ENCODE data around the gene CTPS2.
A peak's percentile ranks its signal among the peaks of the same experiment; 100 is the strongest.
"Not testable (repeated sequence)": the region's sequence is repeated elsewhere in the genome, so short reads cannot be mapped to it uniquely, and the experiment has no call there.

The CTPS2 gene

GRCh38 chrX:16712548-16713155 lies at the start of gene CTPS2:
CTPS2 (minus strand) TSS chrX:16712669; CDS start chrX:16702902, 9,767 bp downstream.
- H3K9me3 Mint-ChIP-seq = no peaks in the 10 kb centered on the region
- H3K36me3 Mint-ChIP-seq (ENCODE audit: low read depth) = peaks cover 17% of the 10 kb centered on the region
- no peaks in the 10 kb centered on the region for H3K27me3 Mint-ChIP-seq (ENCODE audit: low read depth)
- H3K27ac Mint-ChIP-seq = peak within 1 kb of the TSS; percentile 98 to 99 (median 99)
- H3K4me1 Mint-ChIP-seq = peaks cover 22% of the 10 kb centered on the region
- TF ChIP-seq CTCF (IDR thresholded peaks at IDR 0.05; ENCODE audit: unreplicated experiment in 3 of 3) = peak in 1 of 3 experiments; percentile 23
- peak within 1 kb of the TSS; percentile 92 to 98 (median 96) for H3K4me3 Mint-ChIP-seq

GRCh38 chrX:16761500-16761899 lies 49.0 kb upstream of the CTPS2 start:
- not testable (repeated sequence) for H3K27ac Mint-ChIP-seq; H3K4me1 Mint-ChIP-seq; H3K27me3 Mint-ChIP-seq (ENCODE audit: low read depth); H3K9me3 Mint-ChIP-seq; H3K4me3 Mint-ChIP-seq
- peaks cover 31% of the 10 kb centered on the region for H3K36me3 Mint-ChIP-seq (ENCODE audit: low read depth)

- no peak overlapping the region for H3K4me3 Mint-ChIP-seq
- no peaks in the 10 kb centered on the region for H3K27me3 Mint-ChIP-seq (ENCODE audit: low read depth)
- H3K9me3 Mint-ChIP-seq = no peaks in the 10 kb centered on the region
- H3K36me3 Mint-ChIP-seq (ENCODE audit: low read depth) = peaks cover 66% of the 10 kb centered on the region
- no peak for TF ChIP-seq CTCF (IDR thresholded peaks at IDR 0.05; ENCODE audit: unreplicated experiment in 3 of 3)
- H3K27ac Mint-ChIP-seq = peak overlapping the region in 1 of 3 experiments; percentile 2
- H3K4me1 Mint-ChIP-seq = no peaks in the 10 kb centered on the region
Measured at GRCh38 chrX:16756724-16757123, 44.3 kb upstream of the CTPS2 start.

GRCh38 chrX:16754019-16754418 lies 41.5 kb upstream of the CTPS2 start:
- Mint-ChIP-seq H3K27ac (no peak overlapping the region), H3K36me3 (ENCODE audit: low read depth) (peaks cover 67% of the 10 kb centered on the region), H3K4me1 (no peaks in the 10 kb centered on the region), H3K27me3 (ENCODE audit: low read depth) (no peaks in the 10 kb centered on the region), H3K9me3 (no peaks in the 10 kb centered on the region), H3K4me3 (no peak overlapping the region)
- TF ChIP-seq CTCF (IDR thresholded peaks at IDR 0.05; ENCODE audit: unreplicated experiment in 3 of 3) = no peak

- no peak for TF ChIP-seq CTCF (IDR thresholded peaks at IDR 0.05; ENCODE audit: unreplicated experiment in 3 of 3)
- no peaks in the 10 kb centered on the region for H3K27me3 Mint-ChIP-seq (ENCODE audit: low read depth)
- peaks cover 62% of the 10 kb centered on the region for H3K36me3 Mint-ChIP-seq (ENCODE audit: low read depth)
- H3K4me3 Mint-ChIP-seq = no peak overlapping the region
- H3K27ac Mint-ChIP-seq = no peak overlapping the region
- H3K4me1 Mint-ChIP-seq = no peaks in the 10 kb centered on the region
- no peaks in the 10 kb centered on the region for H3K9me3 Mint-ChIP-seq
Measured at GRCh38 chrX:16750136-16750535, 37.7 kb upstream of the CTPS2 start.

- no peak for TF ChIP-seq CTCF (IDR thresholded peaks at IDR 0.05; ENCODE audit: unreplicated experiment in 3 of 3)
- H3K36me3 Mint-ChIP-seq (ENCODE audit: low read depth) = peaks cover 62% of the 10 kb centered on the region
- no peaks in the 10 kb centered on the region for H3K9me3 Mint-ChIP-seq
- H3K4me3 Mint-ChIP-seq = no peak overlapping the region
- no peaks in the 10 kb centered on the region for H3K4me1 Mint-ChIP-seq
- H3K27me3 Mint-ChIP-seq (ENCODE audit: low read depth) = no peaks in the 10 kb centered on the region
- H3K27ac Mint-ChIP-seq = no peak overlapping the region
Measured at GRCh38 chrX:16748425-16748824, 36.0 kb upstream of the CTPS2 start.

All from nephron (organoid).